HG02763 (cell line): ENCODE results near the gene CBLIF.
"Not testable (repeated sequence)": the region's sequence is repeated elsewhere in the genome, so short reads cannot be mapped to it uniquely, and the experiment has no call there.

ENCODE experiments used
- ATAC-seq: cut with Tn5 transposase; IDR thresholded peaks from one replicate; pipeline ENCODE4 v1.9.1; 2021; ENCODE audit warnings: mild to moderate bottlenecking, moderate library complexity; ENCODE audit not compliant: unreplicated experiment

Gene CBLIF

DNA sequence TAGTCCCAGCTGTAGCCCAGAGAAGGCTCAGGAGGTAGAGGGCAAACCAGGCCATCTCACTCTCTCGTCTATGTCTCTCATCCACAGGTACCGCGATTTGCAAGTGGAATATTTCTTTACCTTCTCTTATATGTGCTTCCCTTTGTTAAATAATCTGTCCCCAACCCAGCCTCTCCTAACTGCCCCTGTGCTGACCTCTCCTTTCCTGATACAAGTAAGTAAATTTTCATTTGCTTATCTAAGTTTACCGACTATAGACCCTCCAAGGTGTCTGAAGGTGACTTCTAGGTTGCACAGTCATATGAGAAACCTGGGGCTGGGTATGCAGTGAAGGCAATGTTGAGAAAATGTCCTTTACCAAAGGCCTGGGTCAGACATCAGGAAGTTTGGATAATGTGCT lies at the start of gene CBLIF:
Gene CBLIF, minus strand, starts transcription at position 101 of the 400 bp plus-strand sequence. Its CDS starts 46 bp downstream, at position 55.
- ATAC-seq = no peak

DNA sequence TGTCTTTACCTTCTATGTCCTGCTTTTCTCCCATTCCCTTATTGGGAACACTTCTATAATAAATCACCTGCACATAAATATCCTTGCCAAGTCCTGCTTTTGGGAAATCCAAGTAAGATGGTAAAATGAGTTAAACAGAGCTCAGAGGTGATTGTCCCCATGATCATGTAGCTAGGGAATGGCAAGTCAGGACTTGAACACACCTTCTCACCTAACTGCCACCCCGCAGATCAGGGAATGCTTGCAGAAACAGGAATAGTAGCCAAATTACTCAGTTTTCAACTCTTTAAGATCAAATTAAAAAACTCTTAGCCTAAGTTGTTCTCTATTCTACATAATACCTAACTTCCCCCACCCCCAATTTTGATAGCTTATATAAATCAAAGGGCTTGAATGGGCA lies 49.3 kb upstream of the CBLIF start:
- ATAC-seq = no peak

DNA sequence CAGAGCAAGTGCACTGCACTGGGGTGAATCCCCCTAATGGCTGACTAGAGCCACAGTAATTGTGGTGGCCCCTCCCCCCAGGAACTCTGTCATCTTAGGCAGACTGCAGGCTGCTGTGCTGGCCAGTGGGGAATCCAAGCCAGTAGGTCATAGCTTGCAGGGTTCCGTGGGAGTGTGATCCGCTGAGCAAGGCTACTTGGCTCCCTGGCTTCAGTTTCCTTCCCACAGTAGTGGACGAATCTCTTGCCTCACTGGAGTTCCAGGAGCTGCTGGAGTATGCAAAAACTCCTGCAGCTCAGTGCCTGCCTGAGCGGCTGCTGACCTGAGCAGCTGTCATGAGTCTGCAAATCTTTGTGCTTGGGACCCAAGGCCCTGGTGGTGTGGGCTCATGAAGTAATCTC lies 46.5 kb upstream of the CBLIF start:
- no peak for ATAC-seq

DNA sequence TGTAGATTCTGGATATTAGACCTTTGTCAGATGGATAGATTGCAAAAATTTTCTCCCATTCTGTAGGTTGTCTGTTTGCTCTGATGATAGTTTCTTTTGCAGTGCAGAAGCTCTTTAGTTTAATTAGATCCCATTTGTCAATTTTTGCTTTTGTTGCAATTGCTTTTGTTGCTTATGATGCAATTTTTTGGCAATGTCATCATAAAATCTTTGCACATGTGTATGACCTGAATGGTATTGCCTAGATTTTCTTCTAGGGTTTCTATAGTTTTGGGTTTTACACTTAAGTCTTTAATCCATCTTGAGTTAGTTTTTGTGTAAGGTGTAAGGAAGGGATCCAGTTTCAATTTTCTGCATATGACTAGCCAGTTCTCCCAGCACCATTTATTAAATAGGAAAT lies 41.9 kb upstream of the CBLIF start:
- ATAC-seq = not testable (repeated sequence)

DNA sequence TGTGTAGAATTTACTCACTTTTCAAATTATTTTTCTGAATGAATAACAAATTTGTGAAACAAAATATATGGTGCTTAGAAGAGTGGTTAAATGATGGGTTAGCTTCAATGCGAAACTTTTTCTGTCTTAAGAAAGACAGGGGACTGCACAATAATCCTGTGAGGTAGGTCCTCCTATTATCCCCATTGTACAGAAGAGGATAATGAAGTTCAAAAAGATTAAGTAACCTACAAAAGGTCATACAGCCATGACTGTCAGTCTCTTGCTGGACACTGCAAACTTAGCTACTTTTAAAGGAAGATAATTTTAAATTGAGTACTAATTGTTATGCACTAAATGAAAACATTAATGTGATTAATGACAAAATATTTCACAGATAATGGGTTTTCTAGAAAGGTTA lies 38.3 kb upstream of the CBLIF start:
- no peak for ATAC-seq

DNA sequence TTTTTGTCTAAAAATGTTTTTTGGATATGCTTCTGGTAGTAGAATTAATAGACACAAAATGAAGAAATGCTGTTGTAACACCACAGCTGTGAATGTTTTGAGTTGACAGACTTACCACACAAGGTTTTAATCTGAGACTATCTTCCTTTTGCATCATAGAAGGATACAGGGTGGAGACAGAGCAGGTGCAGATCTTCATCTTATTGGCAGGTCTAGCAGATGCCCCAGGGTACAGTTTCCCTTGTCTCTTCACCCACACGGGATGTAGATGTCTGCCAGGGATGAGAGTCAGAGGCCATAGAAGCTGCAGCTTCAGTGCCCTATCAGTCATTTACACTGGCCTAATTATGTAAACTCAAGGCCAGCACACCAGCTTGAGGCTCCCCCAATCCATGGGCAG lies 34.3 kb upstream of the CBLIF start:
- ATAC-seq = no peak

DNA sequence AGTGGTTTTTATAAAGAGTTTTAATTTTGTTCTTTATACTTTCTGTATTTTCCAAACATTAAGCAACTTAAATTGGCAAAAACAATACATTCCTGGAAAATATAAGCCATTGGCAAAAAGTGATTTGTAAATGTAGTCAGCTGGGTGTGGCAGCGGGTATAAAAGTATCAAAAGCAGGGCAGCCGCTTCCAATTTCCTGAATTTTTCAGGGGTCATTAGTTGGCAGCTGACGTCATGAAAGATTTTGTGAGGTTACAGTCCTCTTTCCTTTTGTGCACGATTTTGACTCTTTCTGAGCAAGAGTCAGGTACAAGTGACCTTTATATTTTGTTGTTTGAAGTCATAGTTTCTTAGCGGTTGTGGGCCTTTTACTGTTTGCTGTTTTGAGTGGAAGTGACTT lies 33.3 kb upstream of the CBLIF start, which contains the start of gene OOSP3:
Gene OOSP3, plus strand, starts transcription at position 208 of the 400 bp plus-strand sequence. Its CDS starts 27 bp downstream, at position 235.
- ATAC-seq = no peak

DNA sequence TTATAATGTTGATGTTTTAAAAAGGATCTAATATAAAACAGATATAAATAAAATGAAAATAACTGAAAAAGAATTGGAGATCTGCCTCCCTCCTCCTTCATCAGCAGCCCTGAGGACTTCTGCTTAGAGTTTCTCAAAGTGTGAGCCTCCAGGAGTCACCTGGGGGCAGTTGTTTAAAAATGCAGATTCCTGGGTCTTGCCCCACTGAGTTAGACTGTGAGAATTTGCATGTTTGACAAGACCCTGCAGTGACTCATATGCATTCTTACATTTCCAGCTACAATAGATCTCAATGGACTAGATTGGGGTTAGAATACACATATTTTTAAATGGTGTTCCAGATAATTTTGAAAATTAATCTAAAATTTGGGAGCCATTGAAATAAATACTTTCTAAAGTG lies 32.5 kb upstream of the CBLIF start:
- no peak for ATAC-seq

DNA sequence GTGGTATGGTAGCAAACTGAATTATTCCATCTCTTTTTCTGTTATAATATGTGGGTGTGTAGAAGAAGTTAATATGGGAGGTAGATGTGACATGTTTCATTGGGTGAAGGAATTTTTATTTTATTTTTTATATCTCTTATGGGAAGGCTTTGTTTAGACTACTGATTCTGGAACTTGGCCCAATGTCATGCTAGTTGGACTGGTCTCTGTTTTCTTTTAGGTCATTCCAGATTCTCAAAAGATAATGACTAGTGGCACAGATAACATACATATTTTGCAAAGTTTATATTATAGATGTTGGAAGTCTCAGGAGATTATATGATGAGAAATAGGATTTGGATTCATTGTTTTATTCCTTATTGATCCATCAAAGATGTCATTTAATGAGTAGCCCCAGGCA lies 32.0 kb upstream of the CBLIF start:
- no peak for ATAC-seq

DNA sequence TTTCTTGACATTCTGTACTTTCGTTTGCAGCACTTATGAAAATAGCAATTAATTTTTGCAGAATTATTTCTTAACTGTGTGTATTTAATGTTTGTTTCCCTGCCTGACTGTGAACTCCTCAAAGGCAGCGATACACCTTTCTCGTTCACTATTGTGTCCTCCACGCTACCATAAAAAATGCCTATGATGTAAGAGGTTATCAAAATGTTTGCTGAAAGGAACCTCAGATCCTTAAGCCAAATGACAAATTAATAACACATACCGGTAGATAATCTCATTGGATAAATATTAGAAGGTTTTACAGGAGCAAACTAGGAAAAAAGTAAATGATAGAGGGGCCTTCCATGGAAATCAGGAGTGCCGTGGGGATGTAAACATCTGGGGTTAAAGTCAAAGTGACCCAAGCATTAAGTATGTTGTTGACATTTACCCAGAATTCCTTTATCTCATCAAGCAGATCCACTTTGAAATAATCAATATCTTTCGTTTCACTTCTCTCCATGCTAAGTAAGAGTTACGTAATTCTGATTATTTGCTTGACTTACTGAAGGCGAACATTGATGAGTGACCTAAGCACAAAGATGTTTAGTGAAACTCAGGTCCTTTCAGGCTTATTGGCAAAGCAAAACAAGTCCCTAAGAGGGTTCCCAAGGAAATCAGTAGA lies 30.7 kb upstream of the CBLIF start:
- no peak for ATAC-seq

DNA sequence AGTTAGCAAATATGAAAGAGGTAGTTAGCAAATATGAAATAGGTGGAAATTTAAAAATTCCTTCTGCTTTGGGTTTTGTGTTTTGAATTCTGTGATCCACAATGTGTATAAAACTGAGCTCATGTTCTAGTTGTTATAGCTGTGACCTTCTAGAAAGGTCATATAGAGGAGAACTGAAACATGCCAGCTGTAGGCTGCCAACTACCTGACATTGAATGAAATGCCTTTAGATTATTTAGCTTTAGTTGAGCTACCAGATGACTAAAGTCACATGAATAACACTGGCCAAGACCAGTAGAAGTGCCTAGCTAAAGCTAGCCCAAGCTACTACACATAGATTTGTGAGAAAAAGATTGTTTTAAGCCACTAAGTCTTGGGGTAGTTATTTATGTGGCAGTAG lies 26.8 kb upstream of the CBLIF start:
- no peak for ATAC-seq

DNA sequence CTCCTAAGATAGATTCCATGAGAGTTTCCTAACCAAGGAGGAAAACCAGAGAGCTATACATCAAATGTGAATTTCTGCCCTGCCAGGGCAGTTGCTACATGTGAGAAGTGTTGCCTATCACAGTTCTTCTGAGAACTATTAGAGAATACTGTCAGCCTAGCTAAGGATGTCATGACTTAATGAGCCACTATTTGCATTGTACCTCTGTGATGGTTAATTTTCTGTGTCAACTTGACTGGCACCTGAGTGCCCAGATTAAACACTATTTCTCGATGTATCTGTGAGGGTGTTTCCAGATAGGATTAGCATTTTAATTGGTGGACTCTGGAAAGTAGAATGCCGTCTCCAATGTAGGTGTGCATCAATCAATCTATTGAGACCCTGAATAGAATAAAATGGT lies 22.6 kb upstream of the CBLIF start:
- no peak for ATAC-seq

DNA sequence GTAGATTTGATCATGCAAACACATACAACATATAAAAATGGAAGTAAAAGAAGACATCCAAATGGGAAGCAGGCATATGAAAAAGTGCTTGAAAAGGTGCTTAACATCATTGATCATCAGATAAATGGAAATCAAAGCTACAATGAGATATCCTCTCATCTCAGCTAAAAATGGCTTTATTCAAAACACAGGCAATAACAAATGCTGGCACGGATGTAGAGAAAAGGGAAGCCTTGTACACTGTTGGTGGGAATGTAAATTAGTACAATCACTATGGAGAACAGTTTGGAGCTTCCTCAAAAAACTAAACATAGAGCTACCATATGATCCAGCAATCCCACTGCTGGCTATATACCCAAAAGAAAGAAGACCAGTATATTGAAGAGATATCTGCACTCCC lies 21.5 kb upstream of the CBLIF start:
- ATAC-seq = no peak

DNA sequence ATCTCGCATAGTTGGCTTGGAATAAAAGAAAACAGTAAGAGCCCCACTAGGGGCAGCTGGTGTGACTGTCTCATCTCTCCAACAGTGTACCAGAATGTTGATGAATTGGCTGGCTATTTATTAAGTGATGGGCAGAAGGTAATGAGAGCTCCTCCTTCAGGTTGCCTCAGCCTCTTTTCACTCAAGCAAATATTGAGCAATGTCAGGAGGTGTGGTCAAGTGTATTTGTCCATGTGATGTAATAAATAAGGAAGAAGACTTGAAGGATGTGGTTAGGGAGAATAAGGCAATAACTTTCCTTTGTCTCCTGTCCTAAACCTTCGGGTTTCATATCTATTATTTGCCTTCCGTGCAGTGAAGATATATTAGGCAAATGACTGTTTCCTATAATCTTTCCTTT lies 21.1 kb upstream of the CBLIF start, which contains the start of gene TCN1:
Gene TCN1, minus strand, starts transcription at position 91 of the 400 bp plus-strand sequence. Its CDS starts 17 bp downstream, at position 74.
- no peak for ATAC-seq

DNA sequence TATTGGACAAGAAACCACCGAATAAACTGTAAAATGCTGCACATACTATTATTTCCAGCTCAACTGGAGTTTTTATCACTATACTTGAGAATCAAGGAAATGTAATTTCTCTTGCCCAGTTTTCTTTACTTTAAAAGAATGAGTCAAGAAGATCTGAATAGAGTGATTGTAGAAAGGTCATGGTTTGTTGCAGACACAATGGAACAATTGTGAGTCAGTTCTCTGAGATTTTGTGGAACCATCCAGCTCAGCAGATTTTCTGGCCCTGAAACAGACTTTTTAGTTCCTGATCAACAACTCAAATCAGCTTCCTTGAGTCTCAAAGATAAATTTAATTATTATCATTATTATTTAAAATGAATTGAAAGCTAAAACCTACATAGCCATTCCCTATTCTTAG lies 19.7 kb upstream of the CBLIF start:
- ATAC-seq = no peak

DNA sequence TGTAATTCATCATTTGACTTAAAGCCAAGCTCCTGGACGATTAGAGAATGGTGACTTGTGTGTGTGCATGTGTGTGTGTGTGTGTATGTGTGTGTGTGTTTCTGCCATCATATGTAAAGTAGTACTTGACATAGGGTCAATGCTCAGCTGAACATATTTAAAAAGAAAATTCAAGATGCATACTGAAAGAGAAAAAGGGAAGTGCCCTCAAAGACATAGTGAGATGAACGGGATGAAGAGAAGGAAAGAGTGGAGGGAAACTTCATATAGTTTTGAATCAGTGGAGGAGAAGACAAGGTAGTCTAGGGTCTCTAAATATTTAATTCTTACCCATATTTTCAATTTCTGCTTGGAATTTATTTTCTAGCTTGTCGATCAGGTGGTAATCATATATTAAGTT lies 17.0 kb upstream of the CBLIF start:
- ATAC-seq = no peak

DNA sequence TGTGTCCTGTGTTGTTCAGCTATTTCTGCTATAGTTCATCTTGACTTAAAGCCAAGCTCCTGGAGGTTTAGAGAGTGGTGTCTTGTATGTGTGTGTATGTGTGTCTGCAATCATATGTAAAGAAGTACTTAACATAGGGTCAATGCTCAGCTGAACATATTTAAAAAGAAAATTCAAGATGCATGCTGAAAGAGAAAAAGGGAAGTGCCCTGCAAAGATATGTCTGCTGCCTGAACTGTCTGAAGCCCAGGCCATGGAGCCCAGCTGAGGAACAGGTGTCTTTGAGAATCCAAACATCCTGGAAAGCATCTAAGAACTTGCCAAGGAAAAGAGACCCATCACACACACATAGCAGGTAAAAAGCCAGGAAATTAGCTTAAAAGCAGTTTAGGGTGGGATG lies 14.4 kb upstream of the CBLIF start:
- ATAC-seq = no peak

DNA sequence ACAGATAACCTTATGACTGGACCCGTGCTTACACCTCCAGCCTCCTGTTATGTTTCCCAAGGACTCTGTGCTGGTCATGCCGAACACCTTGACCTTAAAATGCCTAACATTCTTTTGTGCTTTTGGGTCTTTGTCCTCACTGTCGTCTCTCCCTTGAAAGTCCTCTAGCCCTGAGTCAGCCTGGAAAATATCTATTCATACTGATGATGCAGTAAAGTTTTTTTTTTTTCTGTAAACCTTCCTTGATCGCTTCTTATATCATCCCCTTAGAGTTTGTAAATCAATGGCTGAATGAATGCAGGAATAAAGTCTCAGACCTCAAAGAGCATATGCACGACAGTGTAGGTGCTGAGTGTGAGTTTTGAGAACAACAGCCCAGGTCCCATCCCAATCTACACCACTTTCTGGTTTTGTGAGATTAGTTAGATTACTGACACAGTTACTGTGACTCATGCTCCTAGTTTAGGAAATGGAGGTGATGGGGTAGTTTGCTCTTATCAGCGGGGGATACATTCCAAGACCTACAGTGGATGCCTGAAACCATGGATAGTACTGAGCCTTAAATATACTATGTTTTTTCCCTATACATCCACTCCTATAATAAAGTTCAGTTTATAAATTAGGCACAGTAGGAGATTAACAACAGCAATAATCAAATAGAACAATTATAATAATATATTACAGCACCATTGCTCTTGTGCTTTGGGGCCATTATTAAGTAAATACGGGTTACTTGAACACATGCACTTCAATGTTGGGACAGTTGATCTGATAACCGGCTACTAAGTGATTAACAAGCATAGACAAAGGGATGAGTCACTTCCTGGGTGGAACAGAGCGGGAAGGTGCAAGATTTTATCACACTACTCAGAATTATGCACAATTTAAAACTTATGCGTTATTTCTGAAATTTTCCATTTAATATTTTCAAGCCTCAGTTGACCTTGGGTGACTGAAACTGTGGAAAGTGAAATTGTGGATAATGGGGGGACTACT lies 12.4 kb upstream of the CBLIF start:
- ATAC-seq = no peak

DNA sequence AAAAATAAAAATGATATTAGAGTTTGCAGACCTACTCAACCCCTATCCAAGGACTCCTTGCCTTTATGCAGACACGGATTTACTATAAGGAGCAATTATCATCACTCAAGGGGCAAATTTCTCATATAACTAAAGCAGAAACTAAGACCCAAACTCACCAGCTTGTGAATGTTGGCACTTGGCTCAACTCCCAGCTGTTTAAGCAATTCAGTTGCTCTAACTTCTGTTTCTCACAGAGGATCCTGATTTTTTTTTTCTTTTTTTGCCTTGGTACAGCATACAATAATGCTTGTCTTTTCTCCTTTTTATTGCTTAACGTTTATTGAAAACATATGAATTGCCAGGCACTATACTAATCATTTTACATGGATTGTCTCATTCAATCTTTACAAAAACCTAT lies 9.6 kb upstream of the CBLIF start:
- no peak for ATAC-seq

DNA sequence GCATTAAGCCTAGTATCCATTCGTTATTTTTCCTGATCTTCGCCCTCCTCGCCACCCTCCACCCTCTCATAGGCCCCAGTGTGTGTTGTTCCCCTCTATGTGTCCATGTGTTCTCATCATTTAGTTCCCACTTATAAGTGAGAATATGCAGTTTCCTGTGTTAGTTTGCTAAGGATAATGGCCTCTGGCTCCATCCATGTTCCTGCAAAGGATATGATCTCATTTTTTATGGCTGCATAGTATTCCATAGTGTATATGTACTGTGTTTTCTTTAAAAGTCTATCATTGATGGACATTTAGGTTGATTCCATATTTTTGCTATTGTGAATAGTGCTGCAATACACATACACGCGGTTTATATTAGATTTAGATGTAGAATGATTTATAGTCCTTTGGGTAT lies 6.1 kb upstream of the CBLIF start:
- not testable (repeated sequence) for ATAC-seq

DNA sequence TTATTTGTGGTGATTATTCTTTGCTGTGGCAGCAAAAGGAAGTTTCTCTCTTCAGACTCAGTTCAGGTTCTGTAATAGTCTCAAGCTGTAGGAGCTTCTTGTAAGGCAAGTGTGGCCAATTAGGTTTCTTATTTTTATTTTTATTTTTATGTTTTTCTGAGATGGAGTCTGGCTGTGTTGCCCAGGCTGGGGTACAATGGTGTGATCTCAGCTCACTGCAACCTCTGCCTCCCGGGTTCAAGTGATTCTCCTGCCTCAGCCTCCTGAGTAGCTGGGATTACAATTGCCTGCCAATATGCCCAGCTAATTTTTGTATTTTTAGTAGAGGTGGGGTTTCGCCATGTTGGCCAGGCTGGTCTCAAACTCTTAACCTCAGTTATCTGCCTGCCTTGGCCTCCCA lies 4.3 kb upstream of the CBLIF start:
- not testable (repeated sequence) for ATAC-seq

DNA sequence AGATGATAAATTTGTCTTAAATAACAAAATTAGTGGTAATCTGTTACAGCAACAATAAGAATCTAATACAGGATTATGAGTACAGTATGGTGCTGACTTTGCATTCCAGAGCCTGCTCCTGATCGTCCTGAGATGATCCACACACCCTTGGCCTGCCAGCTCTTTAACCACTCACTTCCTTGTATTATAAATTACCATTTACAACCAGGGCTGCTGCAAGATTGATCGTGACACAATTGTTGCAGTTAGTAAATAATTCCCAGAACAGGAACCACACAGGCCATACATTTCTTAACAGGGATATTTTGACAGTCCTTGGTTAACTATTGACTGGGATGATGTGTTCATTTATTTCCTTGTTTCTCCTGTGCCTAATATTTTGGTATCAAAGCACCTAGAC lies 3.8 kb upstream of the CBLIF start:
- ATAC-seq = no peak
